HG02642 (cell line): ENCODE measurements around the gene POLN.

Source experiments
- ATAC-seq: cut with Tn5 transposase; IDR thresholded peaks from one replicate; pipeline ENCODE4 v1.9.1; 2021; ENCODE audit warnings: mild to moderate bottlenecking; ENCODE audit not compliant: unreplicated experiment, poor library complexity

Gene POLN

DNA sequence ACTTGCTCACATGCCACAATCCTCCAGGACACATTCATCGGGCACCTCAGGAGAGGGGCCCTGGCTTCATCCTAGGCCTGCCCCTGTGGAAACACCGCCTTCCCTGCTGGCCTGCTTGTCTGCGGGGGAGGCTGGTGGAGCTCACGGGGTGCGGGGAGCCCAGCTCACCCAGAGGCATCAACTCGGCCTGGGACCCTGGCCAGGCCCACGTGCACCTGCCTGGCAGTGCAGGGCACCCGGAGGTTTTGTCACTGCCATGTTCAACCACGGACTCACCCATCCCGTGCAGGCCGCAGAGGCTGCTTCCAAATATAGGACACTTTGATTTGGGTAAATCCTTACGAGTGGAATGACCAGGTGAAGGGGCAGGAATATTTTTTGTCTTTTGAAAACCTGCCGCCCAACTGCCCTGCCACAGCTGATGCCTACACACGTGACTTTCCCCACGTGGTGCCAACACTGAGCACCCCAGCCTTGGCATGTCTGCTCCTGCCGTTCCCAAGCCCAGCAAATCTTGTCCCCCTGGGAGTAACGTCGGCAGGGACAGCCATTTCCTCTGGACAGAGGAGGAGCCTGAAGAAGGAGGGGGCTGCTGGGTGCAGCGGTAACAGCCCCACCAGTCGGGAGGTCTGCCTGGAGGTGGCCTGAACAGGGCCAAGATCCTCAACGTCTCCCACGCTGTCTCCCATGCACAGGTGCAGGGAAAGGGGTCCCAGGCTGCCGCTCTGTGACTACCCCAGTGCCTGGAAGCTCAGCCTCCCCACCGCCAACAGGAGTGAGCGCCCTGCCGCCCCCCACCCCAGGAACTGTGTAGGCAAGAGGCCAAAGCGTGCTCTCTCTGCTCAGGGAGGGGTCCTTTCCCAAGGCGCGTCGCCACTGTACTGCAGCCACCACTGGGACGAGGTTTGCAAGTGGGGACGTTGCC, 11.5 kb upstream of the POLN start:
- ATAC-seq, result no peak

DNA sequence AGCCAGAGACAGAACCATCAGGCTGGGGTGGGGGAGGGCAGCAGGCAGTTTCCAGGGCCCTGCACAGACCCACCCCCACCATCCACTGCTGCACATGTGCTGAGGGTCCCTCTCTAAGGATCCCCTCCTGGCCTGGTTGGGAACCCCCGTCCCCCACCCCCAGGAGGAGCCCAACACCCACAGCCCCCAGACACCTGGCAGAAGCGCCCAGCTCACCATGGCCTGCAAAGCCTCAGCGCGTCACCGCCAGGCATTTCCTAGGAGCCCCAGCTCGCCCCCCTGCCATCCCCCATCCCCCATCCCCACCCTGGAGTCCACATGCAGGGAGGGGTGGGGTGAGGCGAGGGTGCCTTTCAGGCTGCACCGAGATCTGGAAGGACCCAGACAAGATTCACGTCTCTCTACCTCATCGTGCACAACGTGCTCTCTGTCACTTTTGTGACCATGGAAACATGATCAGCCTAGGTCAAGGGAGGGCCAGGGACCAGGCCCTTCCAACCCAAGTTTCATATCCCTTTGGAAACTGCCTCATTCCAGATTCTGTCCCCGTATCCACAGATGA, 10.7 kb upstream of the POLN start:
- no peak for ATAC-seq

DNA sequence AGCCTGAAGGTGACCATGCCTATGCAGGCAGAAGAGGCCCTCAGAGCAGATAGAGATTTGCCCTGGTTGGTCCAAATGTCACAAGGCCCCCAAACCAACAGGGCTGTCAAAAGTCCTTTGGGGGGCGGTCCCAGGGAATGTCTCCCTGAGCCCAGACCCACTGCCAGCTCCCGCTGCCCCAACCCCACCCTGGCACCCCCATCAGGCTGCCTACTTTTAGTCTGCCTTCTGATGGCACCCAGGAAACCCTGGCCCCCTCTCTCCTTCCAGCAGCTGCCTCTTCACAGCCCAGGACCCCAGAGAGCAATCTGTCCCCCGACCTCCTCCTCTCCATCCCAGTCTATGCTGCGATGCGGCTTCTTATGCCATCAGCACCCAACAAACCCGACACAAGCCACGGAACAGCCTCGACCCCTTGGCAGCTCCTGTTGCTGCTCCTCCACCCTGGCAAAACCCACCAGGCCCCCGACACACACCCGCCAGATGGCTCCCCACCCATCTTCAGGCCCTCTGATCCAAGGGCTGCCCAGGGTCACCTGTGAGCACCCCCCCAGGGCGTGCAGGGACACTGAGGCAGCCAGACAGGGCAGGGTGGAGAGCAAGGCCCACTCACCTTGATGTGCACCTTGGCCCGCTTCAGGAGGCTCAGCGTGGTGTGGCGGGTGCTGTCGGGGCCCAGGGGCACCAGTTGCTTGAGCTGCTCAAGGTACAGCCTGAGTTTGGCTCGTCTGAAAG, 10.0 kb upstream of the POLN start:
- ATAC-seq, result no peak

DNA sequence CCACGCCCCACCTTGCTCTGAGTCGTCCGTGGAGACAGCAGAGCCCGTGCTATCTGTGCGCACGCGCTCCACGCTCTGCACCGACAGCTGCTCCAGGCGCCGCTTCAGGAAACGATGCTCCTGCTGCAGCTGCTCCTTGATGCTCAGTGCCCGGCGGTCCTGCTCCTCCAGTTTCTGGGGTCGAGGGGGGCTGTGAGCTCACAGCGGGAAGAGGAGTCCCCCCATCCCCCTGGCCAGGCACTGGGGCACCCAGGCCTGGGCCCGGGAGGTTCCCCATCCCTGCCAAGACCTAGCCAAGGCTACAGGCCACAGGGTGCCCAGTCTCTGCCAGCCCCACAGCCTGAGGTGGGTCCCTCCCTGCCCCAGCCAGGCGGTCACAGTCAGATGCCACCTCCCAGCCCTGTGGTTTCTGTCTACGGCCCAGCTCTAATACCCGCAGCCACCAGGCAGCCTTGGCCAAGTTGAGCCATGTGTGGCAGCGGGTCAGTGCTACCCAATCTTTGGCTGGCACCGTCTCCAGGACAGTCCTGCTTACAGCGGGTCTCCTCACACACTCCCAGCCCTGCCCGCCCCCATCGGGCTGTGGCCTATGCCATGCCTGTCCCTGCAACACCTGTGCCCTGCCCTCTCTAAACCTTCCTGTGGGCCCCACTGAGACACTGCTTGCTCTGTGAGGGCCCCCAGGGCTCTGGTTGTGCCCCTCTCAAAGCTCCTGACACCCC, 9.3 kb upstream of the POLN start:
- no peak for ATAC-seq

DNA sequence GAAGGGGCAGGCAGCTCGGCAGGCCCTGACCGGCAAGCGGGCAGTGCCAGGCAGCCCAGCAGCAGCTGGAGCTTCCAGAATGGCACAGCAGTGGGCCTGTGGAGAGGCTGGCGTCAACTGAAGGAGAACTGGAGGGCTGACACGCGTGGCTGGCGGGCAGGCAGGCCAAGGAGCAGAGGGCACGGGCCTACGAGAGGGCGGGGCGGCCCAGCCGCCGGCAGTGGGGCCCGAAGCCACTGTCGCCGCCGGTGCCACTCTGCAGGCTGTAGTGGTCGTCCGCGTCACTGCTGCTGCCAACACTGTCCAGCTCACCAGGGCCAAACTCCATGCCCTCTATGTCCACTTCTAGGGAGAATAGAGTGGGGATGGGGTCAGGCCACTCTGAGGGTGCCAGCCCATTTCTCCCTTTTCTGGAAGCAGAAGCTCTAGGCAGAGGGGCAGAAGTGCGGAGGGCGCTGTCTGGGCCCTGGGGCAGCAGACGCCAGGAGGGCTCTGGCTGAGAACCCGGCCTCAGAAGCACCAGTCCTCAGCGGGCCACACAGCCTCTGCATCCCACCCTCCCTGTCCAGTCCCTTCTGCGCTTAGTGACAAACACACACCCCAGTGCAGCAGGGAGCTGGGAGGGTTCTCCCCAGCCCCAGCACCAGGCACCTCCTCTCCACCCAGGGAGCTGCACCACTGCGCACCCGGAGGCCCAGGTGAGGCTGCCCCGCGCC, 8.6 kb upstream of the POLN start:
- ATAC-seq, result no peak

DNA sequence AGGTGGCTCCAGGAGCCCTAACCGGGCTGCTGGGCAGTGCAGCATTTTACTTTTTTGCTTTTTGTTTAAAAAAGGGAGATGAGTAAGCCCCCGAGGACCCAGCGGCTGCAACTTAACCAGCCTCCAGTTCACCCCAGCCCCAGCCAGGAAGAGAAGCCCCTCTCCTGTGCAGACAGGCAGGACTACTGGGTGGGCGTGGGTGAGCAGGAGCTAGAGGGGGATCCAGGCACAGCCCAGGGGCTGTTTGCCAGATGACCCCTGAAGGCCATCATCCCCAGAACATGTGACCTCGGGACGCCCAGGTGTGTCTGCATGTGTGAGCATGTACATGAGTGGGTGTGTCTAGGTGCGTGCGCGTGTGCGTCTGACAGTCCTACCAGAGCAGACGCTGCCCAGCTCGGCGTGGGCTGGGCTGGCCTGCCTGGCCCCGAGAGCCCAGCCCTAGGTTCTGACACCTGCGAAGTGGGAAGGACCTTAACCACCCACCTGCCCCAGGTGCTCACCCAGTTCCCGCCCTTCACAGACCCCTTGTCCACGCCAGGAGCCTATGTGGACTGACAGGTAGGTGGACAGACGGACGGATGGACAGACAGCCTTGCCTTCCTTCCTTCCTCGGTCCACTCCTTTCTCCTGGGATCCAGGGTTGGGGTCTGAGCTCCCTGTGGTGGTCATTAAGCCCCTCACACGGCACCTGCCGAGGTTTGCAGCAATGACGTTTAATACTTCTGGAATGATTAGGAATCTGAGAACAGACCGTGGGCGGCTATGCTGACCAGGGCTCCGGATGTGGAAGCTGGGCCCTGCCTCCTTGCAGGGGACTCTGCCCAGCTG, 7.8 kb upstream of the POLN start:
- no peak for ATAC-seq

DNA sequence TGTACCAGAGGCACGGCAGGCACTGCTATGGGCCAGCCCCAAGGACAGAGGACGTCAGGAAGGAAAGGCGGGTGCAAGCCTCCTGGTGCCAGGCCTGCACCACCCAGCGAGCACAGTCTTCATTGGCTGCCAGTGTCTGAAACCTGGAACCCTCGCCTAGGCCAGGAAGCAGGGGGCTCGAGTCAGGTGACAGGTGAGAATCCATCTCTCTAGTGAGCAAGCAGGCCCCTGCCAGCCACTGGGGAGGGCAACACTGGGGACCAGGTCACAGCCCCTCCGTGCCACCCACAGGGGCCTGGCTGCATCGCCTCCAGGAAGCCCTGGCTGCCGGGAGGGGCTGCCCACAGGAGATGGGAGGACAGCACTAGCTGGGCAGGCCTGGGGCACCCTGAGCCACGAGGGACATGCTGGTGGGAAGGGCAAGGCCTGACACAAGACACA, 6.9 kb upstream of the POLN start:
- ATAC-seq, result no peak

DNA sequence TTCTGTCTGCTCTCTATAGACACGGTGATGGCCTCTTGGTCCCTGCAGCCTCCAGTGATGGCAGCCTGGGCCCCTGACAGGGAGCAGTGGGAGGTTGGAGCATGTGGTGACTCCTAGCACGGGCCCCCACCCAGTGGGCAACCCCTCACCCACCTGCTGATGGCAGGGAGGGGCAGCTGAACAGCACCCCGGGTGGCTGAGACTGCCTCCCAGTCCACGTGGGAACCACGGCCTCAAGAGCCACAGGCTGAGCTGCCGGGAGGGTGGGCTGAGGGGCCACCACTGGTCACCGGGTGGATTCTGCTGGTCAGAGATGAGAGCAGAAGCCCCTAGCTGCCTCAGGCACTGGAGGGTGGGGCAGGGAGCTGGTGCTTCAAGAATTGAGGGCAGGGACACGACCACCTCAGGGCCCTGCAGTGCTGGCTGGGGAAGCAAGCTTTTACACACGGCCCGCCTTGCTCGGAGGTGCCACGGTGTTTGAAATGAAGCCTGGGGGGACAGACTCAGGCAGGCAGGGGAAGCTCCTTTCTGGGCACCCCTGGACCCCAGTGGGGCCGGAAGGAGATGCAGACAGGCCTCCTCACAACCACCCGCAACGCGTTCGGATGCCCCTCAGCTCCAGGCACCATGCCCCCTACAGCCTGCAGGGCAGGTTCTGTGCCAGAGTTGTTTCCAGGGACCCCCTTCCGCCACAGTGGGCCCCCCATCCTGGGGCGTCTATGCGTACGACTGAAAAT, 6.3 kb upstream of the POLN start:
- ATAC-seq, result no peak

DNA sequence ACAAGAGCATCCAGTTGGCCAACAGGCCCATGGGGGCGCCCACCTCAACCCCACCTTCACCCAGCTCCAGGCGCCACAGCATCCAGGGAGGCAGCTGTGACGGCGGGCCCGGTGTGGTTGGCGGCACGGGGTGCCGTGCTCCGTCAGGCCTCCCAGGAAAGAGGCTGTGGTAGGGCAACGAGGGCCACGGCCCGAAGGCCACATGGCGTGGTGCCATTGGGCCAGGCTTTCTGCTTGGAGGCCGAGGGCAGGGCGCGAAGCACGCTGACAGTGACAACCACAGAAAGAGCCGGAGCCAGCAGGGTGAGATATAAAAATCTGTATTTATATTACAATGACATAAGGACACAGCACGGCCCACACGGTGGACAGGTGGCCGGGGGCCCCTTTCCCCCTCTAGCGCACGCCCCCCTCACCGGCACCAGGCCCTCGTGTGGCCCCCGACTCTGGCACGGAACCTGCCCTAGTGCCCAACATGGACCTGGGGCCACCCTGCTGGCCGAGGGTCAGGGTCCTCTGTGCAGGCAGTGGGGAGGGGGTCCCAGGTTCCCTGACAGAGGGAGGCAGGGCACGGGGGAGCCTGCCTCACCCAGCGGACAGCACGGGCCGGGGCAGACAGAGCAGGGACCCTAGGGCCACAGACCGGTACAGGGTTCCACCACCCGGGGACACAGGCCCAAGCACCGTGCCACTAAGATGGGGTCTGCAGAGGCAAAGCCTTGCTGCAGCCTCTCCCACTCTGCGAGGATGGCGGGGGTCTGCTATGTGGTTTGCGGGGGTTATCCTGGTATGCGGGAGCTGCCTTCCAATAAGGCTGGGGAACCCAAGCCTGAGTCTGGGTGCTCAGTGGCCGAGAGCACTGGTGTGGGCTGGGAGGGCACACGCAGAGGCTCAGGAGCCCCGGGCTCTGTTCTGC, 5.5 kb upstream of the POLN start:
- no peak for ATAC-seq

DNA sequence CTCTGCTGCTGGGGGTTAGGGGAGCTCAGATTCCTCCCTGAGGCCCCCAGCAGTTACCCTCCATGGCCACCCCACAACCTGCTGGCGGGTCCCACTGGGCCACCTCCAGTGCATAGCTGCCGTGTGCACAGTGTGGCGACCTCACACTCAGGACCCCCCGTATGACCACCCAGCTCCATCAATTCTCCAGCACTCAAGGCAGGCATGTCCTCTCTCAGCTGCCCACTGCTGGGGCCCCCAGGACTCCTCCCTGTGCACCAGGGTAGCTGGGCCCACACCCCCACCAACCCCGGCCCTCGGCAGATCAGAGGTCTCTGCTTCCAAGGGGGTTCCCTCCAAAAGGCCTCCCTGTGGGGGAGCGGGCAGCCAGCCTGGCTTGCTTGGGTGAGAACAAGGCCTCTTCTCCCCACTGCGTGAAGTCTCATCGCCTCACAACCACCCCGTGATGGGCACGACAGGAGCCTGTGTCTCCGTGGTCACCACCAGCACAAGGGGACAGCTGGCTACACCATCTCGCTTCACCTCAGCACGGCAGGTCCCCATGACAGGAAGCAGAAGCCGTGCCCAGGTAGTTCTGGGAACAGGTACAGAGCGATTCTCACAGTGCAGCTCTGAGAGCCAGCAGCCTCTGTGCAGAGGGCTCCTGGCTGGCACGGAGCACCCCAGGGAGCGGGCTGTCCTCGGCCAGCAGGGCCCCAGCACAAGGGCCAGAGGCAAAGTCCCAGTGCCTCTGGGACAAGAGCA, 4.6 kb upstream of the POLN start:
- ATAC-seq, result no peak

DNA sequence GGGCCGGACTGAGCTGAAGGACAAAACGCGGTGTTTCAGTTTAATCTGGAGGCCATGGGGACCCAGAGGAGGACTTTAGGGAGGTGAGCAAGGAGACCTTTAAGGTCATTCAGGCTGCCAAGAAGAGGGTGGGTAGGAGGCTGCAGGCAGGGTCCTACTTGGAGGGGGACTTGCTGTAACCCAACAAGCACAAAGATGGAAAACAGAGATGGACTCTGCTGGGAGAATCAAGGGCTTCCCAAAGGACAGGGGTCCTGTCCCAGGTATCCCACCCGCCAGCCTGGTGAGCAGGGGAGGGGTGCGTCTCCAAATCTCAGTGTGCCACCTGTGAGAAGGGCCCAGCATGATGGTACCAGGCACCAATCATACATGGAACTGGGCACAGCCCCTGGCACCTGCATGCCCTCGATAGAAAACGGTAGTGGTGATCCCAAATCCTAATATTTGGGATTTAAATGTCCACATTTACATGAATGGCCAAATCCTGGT, 3.9 kb upstream of the POLN start:
- ATAC-seq, result no peak

DNA sequence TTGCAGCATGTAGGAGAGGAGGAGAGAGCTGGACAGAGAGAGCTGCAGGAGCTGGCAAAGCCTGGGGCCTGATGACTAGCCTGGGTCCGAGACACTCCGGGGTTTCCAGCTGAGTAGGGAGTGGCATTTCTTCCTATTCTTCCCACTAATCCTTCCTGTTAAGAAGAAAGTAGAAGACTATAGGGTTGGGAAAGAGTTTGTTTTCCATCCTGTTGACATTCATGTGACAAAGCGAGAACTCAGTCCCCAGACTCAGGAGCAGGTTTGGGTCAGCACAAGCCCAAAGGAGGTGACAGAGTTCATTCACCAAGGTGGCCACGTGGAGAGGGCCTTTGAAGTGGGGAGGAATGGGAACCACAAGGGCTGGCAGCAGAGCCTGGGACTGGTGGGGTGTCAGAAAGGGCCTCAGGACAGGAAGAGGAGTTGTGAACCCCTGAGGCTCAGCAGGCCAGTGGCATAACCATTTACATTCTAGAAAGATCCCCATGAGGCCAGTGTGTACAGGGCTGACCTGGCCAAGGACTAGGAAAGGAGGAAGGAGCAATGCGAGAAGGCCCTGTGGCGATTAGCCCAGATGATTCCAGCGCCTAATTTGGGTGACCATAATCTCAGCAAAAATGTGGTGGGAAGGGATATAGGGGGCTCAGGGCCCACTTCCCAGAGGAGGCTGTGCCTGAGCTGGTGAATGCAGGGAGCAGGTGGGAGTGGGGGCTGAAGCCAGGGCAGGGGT, 3.3 kb upstream of the POLN start:
- ATAC-seq, result no peak

DNA sequence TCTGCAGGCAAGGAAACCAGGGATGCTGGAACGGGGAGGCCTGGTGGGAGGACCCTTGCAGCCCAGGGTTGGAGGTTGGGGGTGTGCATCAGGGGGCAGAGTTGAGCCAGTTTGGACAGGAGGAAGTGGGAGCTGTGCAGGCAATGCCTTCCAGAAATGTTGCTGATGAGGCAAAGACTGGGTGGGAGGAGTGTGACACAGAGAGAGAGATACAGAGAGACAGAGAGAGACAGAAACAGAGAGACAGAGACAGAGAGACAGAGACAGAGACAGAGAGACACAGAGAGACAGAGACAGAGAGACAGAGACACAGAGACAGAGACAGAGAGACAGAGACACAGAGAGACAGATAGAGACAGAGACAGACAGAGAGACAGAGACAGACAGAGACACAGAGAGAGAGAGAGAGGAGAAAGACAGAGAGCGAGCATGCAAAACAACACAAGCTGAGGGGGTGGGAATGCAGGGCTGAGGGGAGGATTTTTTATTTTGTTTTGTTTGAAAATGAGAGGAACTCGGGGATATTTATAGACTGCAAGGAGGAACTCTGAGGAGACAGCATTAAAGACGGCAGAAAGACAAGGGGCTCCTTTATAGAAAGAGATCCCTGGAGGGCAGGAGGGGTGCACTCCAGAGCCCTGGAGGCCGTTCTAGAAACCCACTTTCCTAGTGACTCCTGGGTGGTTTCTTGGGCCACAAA, 1.9 kb upstream of the POLN start:
- ATAC-seq, result no peak

DNA sequence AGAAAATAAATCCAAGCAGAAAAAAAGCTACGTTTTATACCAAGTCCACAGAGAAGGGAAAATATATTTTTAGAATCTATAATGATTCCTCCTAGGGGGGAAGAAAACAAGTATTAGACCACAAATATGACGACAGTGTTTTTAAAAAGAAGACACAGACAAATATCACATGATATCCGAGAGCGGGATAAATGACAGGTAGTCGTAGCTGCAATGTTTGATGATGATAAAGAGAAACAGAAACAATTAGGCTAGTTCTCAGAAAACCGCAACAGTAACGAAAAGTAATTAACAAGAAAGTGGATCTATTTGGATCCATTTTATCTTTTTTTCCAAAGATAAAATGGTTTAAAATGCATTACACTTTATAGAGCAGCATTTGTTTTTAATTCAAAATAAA, 918 bp downstream of the POLN start:
- no peak for ATAC-seq

DNA sequence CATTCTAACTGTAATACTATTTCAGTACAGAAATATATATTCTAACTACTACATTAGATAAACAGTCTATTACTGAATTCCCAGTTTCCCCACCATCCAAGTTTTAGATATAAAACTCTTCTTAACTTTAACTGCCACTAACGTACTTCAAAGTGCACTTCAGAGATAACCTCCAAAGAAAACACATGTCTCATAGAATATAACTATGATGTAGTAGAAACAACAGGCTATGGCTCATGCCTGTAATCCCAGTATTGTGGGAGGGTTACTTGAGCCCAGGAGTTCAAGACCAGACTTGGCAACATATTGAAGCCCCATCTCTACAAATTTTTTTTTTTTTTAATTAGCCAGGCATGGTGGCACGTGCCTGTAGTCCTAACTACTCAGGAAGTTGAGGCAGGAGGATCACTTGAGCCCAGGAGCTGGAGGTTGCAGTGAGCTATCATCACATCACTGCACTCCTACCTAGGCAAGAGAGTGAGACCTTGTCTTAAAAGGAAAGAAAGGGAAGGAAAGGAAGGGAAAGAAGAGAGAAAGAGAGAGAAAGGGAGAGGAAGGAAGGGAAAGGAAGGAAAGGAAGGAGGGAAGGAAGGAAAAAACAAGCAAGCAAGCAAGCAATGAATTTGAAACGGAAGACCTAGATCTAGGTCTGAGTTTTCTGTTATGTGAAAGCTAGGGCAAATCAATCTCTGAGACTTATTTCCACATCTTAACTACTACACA, 4.8 kb downstream of the POLN start:
- no peak for ATAC-seq
